WERI-Rb-1 (cell line): ENCODE results near the gene TMEM170B.

ENCODE experiments used
- DNase-seq: peaks from one replicate; pipeline ENCODE4 v3.0.0-alpha.2; 2020
- H3K27ac ChIP-seq: fragments of 250-450 bp; sonication (Bioruptor Pico); 2 replicates; pipeline ENCODE4 v1.5.1; 2020; ENCODE audit warnings: mild to moderate bottlenecking, moderate library complexity
- H3K27me3 ChIP-seq: fragments of 250-450 bp; sonication (Bioruptor Pico); 2 replicates; pipeline ENCODE4 v1.5.1; 2021; ENCODE audit warnings: mild to moderate bottlenecking, low read depth, moderate library complexity; ENCODE audit not compliant: insufficient read depth, severe bottlenecking
- H3K36me3 ChIP-seq: fragments of 250-450 bp; sonication (Bioruptor Pico); 2 replicates; pipeline ENCODE4 v1.5.1; 2020; ENCODE audit warnings: mild to moderate bottlenecking, moderate library complexity
- H3K4me3 ChIP-seq: 2 replicates; pipeline ENCODE4 v1.5.1; 2011; ENCODE audit warnings: low read depth, mild to moderate bottlenecking, control low read depth, low read length
- H3K9me3 ChIP-seq: fragments of 250-450 bp; sonication (Bioruptor Pico); 2 replicates; pipeline ENCODE4 v1.5.1; 2021; ENCODE audit warnings: mild to moderate bottlenecking, moderate library complexity; ENCODE audit not compliant: severe bottlenecking
- TF ChIP-seq, protein P1 (sequence below): IDR thresholded peaks from 2 replicates; pipeline ENCODE4 v1.5.1; 2011; ENCODE audit warnings: low read depth, mild to moderate bottlenecking, control low read depth, inconsistent platforms, low read length

The TMEM170B gene

GRCh38 chr6:11609324-11610071, 71.9 kb downstream of the TMEM170B start:
- no peak for DNase-seq
- no peak overlapping the region for H3K4me3 ChIP-seq
- no peak overlapping the region for H3K27ac ChIP-seq
- H3K9me3 ChIP-seq: no peaks in the 10 kb centered on the region
- no peaks in the 10 kb centered on the region for H3K36me3 ChIP-seq
- no peaks in the 10 kb centered on the region for H3K27me3 ChIP-seq
- TF ChIP-seq, protein P1, sequence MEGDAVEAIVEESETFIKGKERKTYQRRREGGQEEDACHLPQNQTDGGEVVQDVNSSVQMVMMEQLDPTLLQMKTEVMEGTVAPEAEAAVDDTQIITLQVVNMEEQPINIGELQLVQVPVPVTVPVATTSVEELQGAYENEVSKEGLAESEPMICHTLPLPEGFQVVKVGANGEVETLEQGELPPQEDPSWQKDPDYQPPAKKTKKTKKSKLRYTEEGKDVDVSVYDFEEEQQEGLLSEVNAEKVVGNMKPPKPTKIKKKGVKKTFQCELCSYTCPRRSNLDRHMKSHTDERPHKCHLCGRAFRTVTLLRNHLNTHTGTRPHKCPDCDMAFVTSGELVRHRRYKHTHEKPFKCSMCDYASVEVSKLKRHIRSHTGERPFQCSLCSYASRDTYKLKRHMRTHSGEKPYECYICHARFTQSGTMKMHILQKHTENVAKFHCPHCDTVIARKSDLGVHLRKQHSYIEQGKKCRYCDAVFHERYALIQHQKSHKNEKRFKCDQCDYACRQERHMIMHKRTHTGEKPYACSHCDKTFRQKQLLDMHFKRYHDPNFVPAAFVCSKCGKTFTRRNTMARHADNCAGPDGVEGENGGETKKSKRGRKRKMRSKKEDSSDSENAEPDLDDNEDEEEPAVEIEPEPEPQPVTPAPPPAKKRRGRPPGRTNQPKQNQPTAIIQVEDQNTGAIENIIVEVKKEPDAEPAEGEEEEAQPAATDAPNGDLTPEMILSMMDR: no peak

DNA sequence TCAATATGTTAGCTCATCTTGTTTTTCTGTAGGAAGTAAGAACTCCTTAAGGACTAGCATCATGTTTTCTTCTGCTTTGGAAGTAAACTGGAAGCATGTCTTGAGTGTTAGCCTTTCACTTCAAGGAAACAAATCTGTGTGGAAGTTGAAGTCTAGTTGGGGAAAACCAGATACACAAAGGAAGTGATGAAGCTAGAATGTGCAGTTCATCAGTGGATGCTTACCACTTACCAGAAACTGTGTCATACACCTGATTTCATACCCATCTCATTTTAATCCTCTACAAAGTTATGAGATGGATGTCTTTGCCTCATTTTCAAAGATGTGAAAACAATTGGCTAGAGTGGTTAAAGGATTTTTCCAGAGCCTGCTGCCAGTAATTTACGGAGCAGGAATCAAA, 75.8 kb downstream of the TMEM170B start:
- Histone ChIP-seq H3K27ac (no peak overlapping the region), H3K4me3 (no peak overlapping the region), H3K27me3 (no peaks in the 10 kb centered on the region), H3K36me3 (no peaks in the 10 kb centered on the region), H3K9me3 (no peaks in the 10 kb centered on the region)
- DNase-seq: no peak
- TF ChIP-seq, protein P1: no peak

DNA sequence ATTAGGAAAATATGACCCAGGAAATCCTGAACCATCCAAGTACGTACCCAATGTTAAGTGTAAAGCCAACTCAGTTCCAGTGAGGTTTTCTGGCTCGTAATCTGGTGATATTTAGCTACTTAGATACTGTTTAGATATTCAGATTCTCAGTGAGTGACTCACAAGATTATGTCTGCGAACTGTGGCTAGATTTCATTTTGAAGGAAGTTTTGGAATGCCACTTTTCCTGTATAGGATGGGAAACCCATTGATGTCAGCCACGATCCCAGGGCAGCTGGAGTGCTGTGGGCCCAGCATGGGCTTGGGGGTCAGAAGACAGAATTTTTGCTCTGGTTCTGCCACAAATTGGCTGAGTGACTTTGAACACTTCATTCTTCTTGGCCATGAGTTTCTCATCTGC, 76.3 kb downstream of the TMEM170B start:
- H3K27me3 ChIP-seq: no peaks in the 10 kb centered on the region
- H3K36me3 ChIP-seq: no peaks in the 10 kb centered on the region
- no peak overlapping the region for H3K4me3 ChIP-seq
- H3K27ac ChIP-seq: no peak overlapping the region
- TF ChIP-seq, protein P1: no peak
- H3K9me3 ChIP-seq: no peaks in the 10 kb centered on the region
- no peak for DNase-seq

- no peak for DNase-seq
- Histone ChIP-seq H3K27ac (no peak overlapping the region), H3K27me3 (no peaks in the 10 kb centered on the region)
Observed at GRCh38 chr6:11614534-11615213, 77.1 kb downstream of the TMEM170B start.

GRCh38 chr6:11615214-11615602, 77.7 kb downstream of the TMEM170B start:
- no peak for DNase-seq
- TF ChIP-seq, protein P1: no peak
- H3K27me3 ChIP-seq: no peaks in the 10 kb centered on the region
- H3K36me3 ChIP-seq: no peaks in the 10 kb centered on the region
- no peaks in the 10 kb centered on the region for H3K9me3 ChIP-seq
- H3K4me3 ChIP-seq: no peak overlapping the region
- H3K27ac ChIP-seq: no peak overlapping the region

More at GRCh38 chr6:11614534-11615213, 77.1 kb downstream of the TMEM170B start:
- TF ChIP-seq, protein P1: no peak
- no peaks in the 10 kb centered on the region for H3K36me3 ChIP-seq
- H3K4me3 ChIP-seq: no peak overlapping the region
- no peaks in the 10 kb centered on the region for H3K9me3 ChIP-seq
